H1 (cell line): ENCODE measurements around the gene SMAD7. TPM values are rescaled to one million over a fixed set of nuclear protein-coding genes. Genes with fewer than 3 reads are reported as not detected.

Source experiments
- CTCF ChIA-PET: fragments of 300-600 bp; sonication (Branson Sonifier 250); formaldehyde crosslinking; loops from one replicate; lab custom pipeline; 2021; ENCODE audit not compliant: partially characterized antibody; lab: Charles Lee
- POLR2A ChIA-PET: fragments of 300-600 bp; sonication (Branson Sonifier 250); formaldehyde crosslinking; loops from one replicate; lab custom pipeline; 2021; ENCODE audit warnings: inconsistent platforms; ENCODE audit not compliant: partially characterized antibody; lab: Charles Lee
- DNase-seq, 2 experiments: peaks; one replicate each; pipeline versions ENCODE4 v3.0.0 to v3.0.0-alpha.2; 2010 to 2022; ENCODE audit warnings: low spot score in 2 of 2, low read depth in 1 of 2, mixed read lengths in 1 of 2
- FAIRE-seq: peaks from 2 replicates; lab custom pipeline; 2011; peaks lifted over from hg19 to GRCh38; lab: Jason Lieb, UNC
- H2AFZ ChIP-seq: 2 replicates; pipeline ENCODE4 v1.8.1; 2012; ENCODE audit warnings: low read length, inconsistent platforms
- H2AK5ac ChIP-seq: 2 replicates; pipeline ENCODE4 v1.6.1; 2013; ENCODE audit warnings: low read depth, low read length
- H2BK120ac ChIP-seq: replicated peaks from 2 replicates; pipeline ENCODE3; 2013; ENCODE audit warnings: low read depth, low read length, inconsistent platforms
- H2BK12ac ChIP-seq: 2 replicates; pipeline ENCODE4 v1.6.1; 2013; ENCODE audit warnings: low read depth, low read length
- H2BK15ac ChIP-seq: 2 replicates; pipeline ENCODE4 v1.6.1; 2013; ENCODE audit warnings: low read length
- H2BK20ac ChIP-seq: 2 replicates; pipeline ENCODE4 v1.6.1; 2013; ENCODE audit warnings: low read length
- H2BK5ac ChIP-seq: 2 replicates; pipeline ENCODE4 v1.6.1; 2013; ENCODE audit warnings: low read depth, low read length
- H3K14ac ChIP-seq: 2 replicates; pipeline ENCODE4 v1.6.1; 2013; ENCODE audit warnings: inconsistent platforms; ENCODE audit not compliant: insufficient read length
- H3K18ac ChIP-seq: 2 replicates; pipeline ENCODE4 v1.6.1; 2013; ENCODE audit warnings: low read length; ENCODE audit errors: extremely low read depth
- H3K23ac ChIP-seq: 2 replicates; pipeline ENCODE4 v1.6.1; 2013; ENCODE audit warnings: inconsistent platforms; ENCODE audit not compliant: insufficient read length
- H3K23me2 ChIP-seq: 2 replicates; pipeline ENCODE4 v1.6.1; 2013; ENCODE audit warnings: low read depth, low read length
- H3K27ac ChIP-seq: 2 replicates; pipeline ENCODE4 v1.6.1; 2011; ENCODE audit warnings: low read depth, low read length, inconsistent platforms
- H3K27me3 ChIP-seq, 4 experiments: replicated peaks in 1 of 4; 1 replicate in 1 of 4; 2 replicates in 3 of 4; pipeline versions ENCODE4 v1.6.1 to v1.8.1; 2011 to 2013; ENCODE audit warnings: low read length in 3 of 4, mild to moderate bottlenecking in 3 of 4, inconsistent platforms in 2 of 4, mixed read lengths in 2 of 4, moderate library complexity in 1 of 4; ENCODE audit not compliant: control insufficient read depth in 3 of 4, insufficient read depth in 3 of 4; ENCODE audit errors: extremely low read depth in 1 of 4
- H3K36me3 ChIP-seq, 4 experiments: 2 replicates each; pipeline versions ENCODE4 v1.6.1 to v1.8.1; 2011 to 2013; ENCODE audit warnings: mild to moderate bottlenecking in 4 of 4, low read length in 3 of 4, moderate library complexity in 2 of 4, control low read depth in 1 of 4, inconsistent platforms in 1 of 4; ENCODE audit not compliant: insufficient read depth in 4 of 4, control insufficient read depth in 2 of 4
- H3K4ac ChIP-seq: replicated peaks from 2 replicates; pipeline ENCODE3; 2013; ENCODE audit warnings: low read length, low read depth, mixed read lengths, inconsistent platforms; ENCODE audit not compliant: insufficient read length
- H3K4me1 ChIP-seq, 4 experiments: replicated peaks in 1 of 4; 1 replicate in 1 of 4; 2 replicates in 3 of 4; pipeline versions ENCODE4 v1.6.1 to v1.8.1; 2011 to 2013; ENCODE audit warnings: low read length in 3 of 4, inconsistent platforms in 2 of 4, mixed read lengths in 1 of 4; ENCODE audit not compliant: insufficient read depth in 4 of 4, control insufficient read depth in 3 of 4
- H3K4me2 ChIP-seq, 2 experiments: 2 replicates each; pipeline versions ENCODE4 v1.6.1 to v1.8.1; 2011 to 2013; ENCODE audit warnings: low read depth in 2 of 2, low read length in 2 of 2, control low read depth in 1 of 2, inconsistent platforms in 1 of 2, mild to moderate bottlenecking in 1 of 2; ENCODE audit not compliant: insufficient read depth in 1 of 2
- H3K4me3 ChIP-seq, 4 experiments: fragments of 200-600, 300-600 bp in 1 of 4; sonication (generic), shearing (Covaris generic), sonication (Bioruptor Twin) in 1 of 4; 2 replicates each; pipeline versions ENCODE4 v1.5.1 to v1.8.1; 2011 to 2016; ENCODE audit warnings: low read length in 4 of 4, low read depth in 3 of 4, control low read depth in 2 of 4, inconsistent platforms in 2 of 4, mild to moderate bottlenecking in 2 of 4, mixed read lengths in 1 of 4, moderate library complexity in 1 of 4; ENCODE audit not compliant: insufficient read depth in 2 of 4; ENCODE audit errors: extremely low read depth in 1 of 4
- H3K56ac ChIP-seq: replicated peaks from 2 replicates; pipeline ENCODE3; 2013; ENCODE audit warnings: low read depth, mild to moderate bottlenecking, mixed read lengths, low read length, inconsistent platforms; ENCODE audit not compliant: insufficient read length
- H3K79me1 ChIP-seq: 2 replicates; pipeline ENCODE4 v1.6.1; 2013; ENCODE audit warnings: low read depth, low read length, control low read depth
- H3K79me2 ChIP-seq, 2 experiments: 2 replicates each; pipeline versions ENCODE4 v1.6.1 to v1.8.1; 2012 to 2013; ENCODE audit warnings: low read length in 2 of 2, mild to moderate bottlenecking in 2 of 2, inconsistent platforms in 1 of 2; ENCODE audit not compliant: insufficient read depth in 2 of 2, control insufficient read depth in 1 of 2
- H3K9ac ChIP-seq, 4 experiments: replicated peaks in 1 of 4; 1 replicate in 1 of 4; 2 replicates in 3 of 4; pipeline versions ENCODE4 v1.6.1 to v1.8.1; 2011 to 2013; ENCODE audit warnings: low read depth in 3 of 4, low read length in 3 of 4, control low read depth in 2 of 4, mild to moderate bottlenecking in 2 of 4, moderate library complexity in 2 of 4, inconsistent platforms in 1 of 4; ENCODE audit errors: extremely low read depth in 1 of 4
- H3K9me3 ChIP-seq, 2 experiments: 2 replicates each; pipeline versions ENCODE4 v1.6.1 to v1.8.1; 2012 to 2013; ENCODE audit warnings: mild to moderate bottlenecking in 2 of 2, moderate library complexity in 2 of 2, control low read depth in 1 of 2, inconsistent platforms in 1 of 2, low read depth in 1 of 2, low read length in 1 of 2, mixed read lengths in 1 of 2; ENCODE audit not compliant: insufficient read depth in 2 of 2
- H4K20me1 ChIP-seq, 2 experiments: replicated peaks in 1 of 2; 2 replicates each; pipeline versions ENCODE3 to v1.8.1; 2011 to 2013; ENCODE audit warnings: inconsistent platforms in 2 of 2, low read length in 2 of 2, mild to moderate bottlenecking in 1 of 2; ENCODE audit not compliant: insufficient read depth in 2 of 2, control insufficient read depth in 1 of 2
- H4K5ac ChIP-seq: 2 replicates; pipeline ENCODE4 v1.6.1; 2013; ENCODE audit warnings: low read length, low read depth, mixed read lengths, inconsistent platforms; ENCODE audit not compliant: insufficient read length
- H4K8ac ChIP-seq: 2 replicates; pipeline ENCODE4 v1.8.0; 2013; ENCODE audit warnings: mild to moderate bottlenecking, moderate library complexity, low read length, inconsistent platforms; ENCODE audit not compliant: insufficient read depth; ENCODE audit errors: extremely low read depth
- H4K91ac ChIP-seq: replicated peaks from 2 replicates; pipeline ENCODE3; 2013; ENCODE audit warnings: low read length, mixed read lengths, inconsistent platforms; ENCODE audit not compliant: insufficient read length
- GABPA ChIP-seq: IDR thresholded peaks from 2 replicates; pipeline ENCODE4 v1.6.1; 2011; ENCODE audit warnings: mild to moderate bottlenecking, low read length, moderate library complexity, borderline replicate concordance; ENCODE audit not compliant: insufficient read depth
- KDM5A ChIP-seq: fragments of 200-600 bp; IDR thresholded peaks from 2 replicates; pipeline ENCODE4 v1.7.1; 2012; ENCODE audit warnings: mild to moderate bottlenecking, low read length, inconsistent platforms, mixed read lengths
- PHF8 ChIP-seq: fragments of 200-600 bp; sonication (generic); conservative IDR thresholded peaks from 2 replicates; pipeline ENCODE4 v1.7.1; 2012; ENCODE audit warnings: low read depth, mild to moderate bottlenecking, inconsistent platforms, low read length, moderate library complexity
- SRF ChIP-seq: IDR thresholded peaks from 2 replicates; pipeline ENCODE4 v1.6.1; 2011; ENCODE audit warnings: mild to moderate bottlenecking, low read depth, low read length, moderate library complexity
- TAF1 ChIP-seq: IDR thresholded peaks from 2 replicates; pipeline ENCODE4 v1.6.1; 2011; ENCODE audit warnings: mild to moderate bottlenecking, low read depth, low read length
- TCF12 ChIP-seq: IDR thresholded peaks from 2 replicates; pipeline ENCODE4 v1.6.1; 2011; ENCODE audit warnings: low read depth, mild to moderate bottlenecking, low read length
- WGBS, 2 experiments: shearing (Covaris generic) in 1 of 2; methylation state at CpG; one replicate each; pipeline versions ENCODE4 v1.1.6 to v1.1.7; 2013 to 2015; ENCODE audit warnings: low lambda C conversion rate in 2 of 2, mixed read lengths in 2 of 2, inconsistent platforms in 1 of 2, low coverage in 1 of 2, missing lambda C conversion rate in 1 of 2; ENCODE audit not compliant: insufficient replicate concordance in 2 of 2, insufficient coverage in 1 of 2, insufficient read length in 1 of 2; ENCODE audit errors: extremely low coverage in 1 of 2, missing lambda C conversion rate in 1 of 2; 5-methylcytosine and 5-hydroxymethylcytosine counted together
- polyA plus RNA-seq, 7 experiments: library from polyadenylated mRNA; depleted of rRNA in 3 of 7; stranded (reverse) in 5 of 7; unstranded in 2 of 7; fragments of >200 nt in 5 of 7; fragments of 200-250 nt in 2 of 7; gene quantifications; 1 replicate in 5 of 7; 2 replicates in 1 of 7; 4 replicates in 1 of 7; pipeline versions ENCODE4 v1.2.1 to v1.2.3, GENCODE V29; 2011 to 2013; ENCODE audit warnings: missing spikeins in 2 of 7, mixed read lengths in 2 of 7
- total RNA-seq: library from RNA; stranded (reverse); fragmentation: NEBNext Ultra II Directional; extraction: Animal tissue kit (Norgen Biotek cat#: 25700); gene quantifications from 2 replicates; pipeline ENCODE4 v1.2.1, GENCODE V29; 2021
- TF ChIP-seq, protein P1 (sequence below): IDR thresholded peaks from 2 replicates; pipeline ENCODE4 v1.6.1; 2011; ENCODE audit warnings: low read length, improper control_type of control experiment

Gene SMAD7
- total and polyA plus RNA-seq, 2 of the 8 experiments (the other 6 are each of a cell fraction or from before 2014, with no cell fraction given) = 6.5 to 15.5 TPM

DNA sequence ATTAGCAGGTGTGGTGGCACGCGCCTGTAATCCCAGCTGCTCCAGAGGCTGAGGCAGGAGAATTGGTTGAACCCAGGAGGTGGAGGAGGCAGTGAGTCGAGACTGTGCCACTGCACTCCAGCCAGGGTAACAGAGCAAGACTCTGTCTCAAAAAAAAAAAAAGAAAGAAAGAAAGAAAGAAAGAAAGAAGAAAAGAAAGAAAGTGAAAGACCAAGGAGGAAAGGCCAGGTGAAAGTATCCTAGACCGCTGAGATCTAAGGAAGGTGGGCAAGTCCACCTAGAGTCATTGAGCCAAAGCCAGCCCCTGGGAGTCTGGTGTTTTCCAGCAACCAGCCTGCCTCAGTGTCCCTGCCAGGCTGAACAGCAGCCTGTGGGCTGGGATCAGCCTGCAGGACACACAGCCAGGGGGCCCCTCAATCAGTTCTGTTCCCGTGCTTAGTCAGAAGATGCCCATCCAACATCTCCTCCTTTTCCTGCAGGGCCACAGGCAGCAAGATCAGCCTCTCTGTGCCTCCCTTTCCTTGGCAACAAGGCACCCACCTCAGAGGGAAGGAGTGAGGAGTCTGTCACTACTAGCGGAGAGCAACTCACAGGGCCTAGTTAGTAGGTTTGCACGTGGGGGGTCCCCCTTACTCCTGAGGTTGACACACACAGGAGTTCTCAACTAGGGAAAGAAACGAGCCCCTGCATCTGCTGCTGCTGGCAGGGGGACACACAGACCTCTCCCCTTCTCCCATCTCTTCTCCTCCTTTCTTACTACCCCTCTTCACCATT, 64.1 kb downstream of the SMAD7 start:
- no peak for TF ChIP-seq SRF
- TF ChIP-seq TCF12 = no peak
- TF ChIP-seq, protein P1, sequence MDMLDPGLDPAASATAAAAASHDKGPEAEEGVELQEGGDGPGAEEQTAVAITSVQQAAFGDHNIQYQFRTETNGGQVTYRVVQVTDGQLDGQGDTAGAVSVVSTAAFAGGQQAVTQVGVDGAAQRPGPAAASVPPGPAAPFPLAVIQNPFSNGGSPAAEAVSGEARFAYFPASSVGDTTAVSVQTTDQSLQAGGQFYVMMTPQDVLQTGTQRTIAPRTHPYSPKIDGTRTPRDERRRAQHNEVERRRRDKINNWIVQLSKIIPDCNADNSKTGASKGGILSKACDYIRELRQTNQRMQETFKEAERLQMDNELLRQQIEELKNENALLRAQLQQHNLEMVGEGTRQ = no peak
- TF ChIP-seq TAF1 = no peak
- no peak for TF ChIP-seq GABPA
- TF ChIP-seq KDM5A = no peak
- TF ChIP-seq PHF8 = no peak
- TF ChIP-seq, all 59 proteins: peak for 0

More for the DNA sequence above, 64.1 kb downstream of the SMAD7 start:
- no peak overlapping the region for H3K56ac ChIP-seq
- H3K79me1 ChIP-seq = no peaks in the 10 kb centered on the region
- no peaks in the 10 kb centered on the region for H3K36me3 ChIP-seq
- H3K4me2 ChIP-seq = no peak overlapping the region
- POLR2A ChIA-PET = no interaction called here
- H2AK5ac ChIP-seq = no peak overlapping the region
- H2BK12ac ChIP-seq = no peak overlapping the region
- H3K27ac ChIP-seq = no peak overlapping the region
- no peak overlapping the region for H2AFZ ChIP-seq
- FAIRE-seq (no peak), DNase-seq (no peak)
- no peak overlapping the region for H2BK20ac ChIP-seq
- no peak overlapping the region for H4K91ac ChIP-seq
- H3K14ac ChIP-seq = no peak overlapping the region
- no peaks in the 10 kb centered on the region for H3K9me3 ChIP-seq
- H3K23me2 ChIP-seq = no peaks in the 10 kb centered on the region
- no peak overlapping the region for H4K5ac ChIP-seq
- CTCF ChIA-PET = interaction anchor here (1.0 kb wide), 1 partner anchor 11 kb away, joined by 3 read pairs; no protein-coding TSS in a partner anchor
- no peak overlapping the region for H4K8ac ChIP-seq
- H3K18ac ChIP-seq = no peak overlapping the region
- no peak overlapping the region for H2BK5ac ChIP-seq
- no peak overlapping the region for H2BK15ac ChIP-seq
- H4K20me1 ChIP-seq = no peaks in the 10 kb centered on the region
- H3K27me3 ChIP-seq = no peaks in the 10 kb centered on the region
- no peak overlapping the region for H2BK120ac ChIP-seq
- no peak overlapping the region for H3K4ac ChIP-seq
- no peaks in the 10 kb centered on the region for H3K79me2 ChIP-seq
- H3K4me1 ChIP-seq = peaks cover 0 to 26% (median 15%) of the 10 kb centered on the region in 4 experiments; a peak in 6 of 7 replicates
- no peak overlapping the region for H3K9ac ChIP-seq
- 89% methylated on average over 8 of the region's 8 CpGs; no CpG with 5 or more reads in 1 of the 2 experiments for WGBS, 2 experiments
- H3K23ac ChIP-seq = no peak overlapping the region
- no peak overlapping the region for H3K4me3 ChIP-seq
